Activated CD8-positive, alpha-beta memory T cell treated with anti-CD3 and anti-CD28 coated beads, Interleukin-2, amount 50 U/mL, for 24 hours (primary cell): Measurements from ENCODE around the gene PDP2.
"Not testable (repeated sequence)": the region's sequence is repeated elsewhere in the genome, so short reads cannot be mapped to it uniquely, and the experiment has no call there.

Experiments
- DNase-seq: peaks from one replicate; pipeline ENCODE4 v3.0.0-alpha.2; 2020; ENCODE audit errors: extremely low read depth

Gene PDP2

GRCh38 chr16:66886321-66886720 is 6.0 kb downstream of the PDP2 start:
- DNase-seq, result no peak

GRCh38 chr16:66886914-66887313 is 6.6 kb downstream of the PDP2 start:
- no peak for DNase-seq

- no peak for DNase-seq
These were observed 8.6 kb downstream of the PDP2 start for GRCh38 chr16:66888647-66889615.

- DNase-seq, result no peak
These were observed 9.3 kb downstream of the PDP2 start for GRCh38 chr16:66889622-66890021.

- no peak for DNase-seq
These were observed 10.5 kb downstream of the PDP2 start for GRCh38 chr16:66890799-66891198.

- DNase-seq, result no peak
These were observed 11.0 kb downstream of the PDP2 start for GRCh38 chr16:66891360-66891759.

GRCh38 chr16:66891797-66892196 is 11.5 kb downstream of the PDP2 start:
- no peak for DNase-seq

GRCh38 chr16:66894055-66894454 is 13.7 kb downstream of the PDP2 start:
- DNase-seq, result no peak

- no peak for DNase-seq
These were observed 14.8 kb downstream of the PDP2 start for GRCh38 chr16:66894948-66895688.

- DNase-seq, result no peak
These were observed 15.3 kb downstream of the PDP2 start for GRCh38 chr16:66895689-66895979.

- no peak for DNase-seq
These were observed 15.7 kb downstream of the PDP2 start for GRCh38 chr16:66895999-66896398.

- not testable (repeated sequence) for DNase-seq
These were observed 16.4 kb downstream of the PDP2 start for GRCh38 chr16:66896682-66897081.

GRCh38 chr16:66898207-66898606 is 17.9 kb downstream of the PDP2 start:
- no peak for DNase-seq

- DNase-seq, result no peak
These were observed 18.6 kb downstream of the PDP2 start for GRCh38 chr16:66898933-66899309.

- no peak for DNase-seq
These were observed 19.1 kb downstream of the PDP2 start for GRCh38 chr16:66899310-66899944.

- no peak for DNase-seq
These were observed 19.8 kb downstream of the PDP2 start for GRCh38 chr16:66899945-66900710.

- DNase-seq, result no peak
These were observed 20.6 kb downstream of the PDP2 start for GRCh38 chr16:66900721-66901441.

GRCh38 chr16:66901626-66902025 is 21.3 kb downstream of the PDP2 start:
- no peak for DNase-seq

GRCh38 chr16:66902648-66903543 is 22.6 kb downstream of the PDP2 start:
- DNase-seq, result no peak
